Muscle of arm (tissue), 14 donors: ENCODE measurements around the gene FAM114A2. TPM values are rescaled to one million over a fixed set of nuclear protein-coding genes. Genes with fewer than 3 reads are reported as not detected.
"Not testable (repeated sequence)": the region's sequence is repeated elsewhere in the genome, so short reads cannot be mapped to it uniquely, and the experiment has no call there.

Experiments
- DNase-seq: peaks from one replicate; pipeline ENCODE4 v3.0.0-alpha.2; 2013
- long read RNA-seq, 11 donors: transcript quantifications; one replicate each; lab custom pipeline, GENCODE V29; 2026
- polyA plus RNA-seq, 12 donors: library from polyadenylated mRNA; unstranded; fragments of 120-200 nt; gene quantifications; one replicate each; pipeline ENCODE4 v1.2.1, GENCODE V29; 2013; ENCODE audit not compliant: insufficient read length in 12 of 12

Gene FAM114A2
- 10 to 100 TPM in 11 of 12 donors, not detected in 1; 17.7 to 33.6 (median 21.4) TPM for polyA plus RNA-seq
- long read RNA-seq, donor 1, full-length matches to known transcripts = 2 of 2 reads
- long read RNA-seq, donor 1, partial matches to known transcripts = 0 of 2 reads
- long read RNA-seq, donor 1, other reads (novel, unspliced or antisense) = 0 of 2 reads
- long read RNA-seq, donor 2, full-length matches to known transcripts = 8 of 8 reads
- long read RNA-seq, donor 2, partial matches to known transcripts = 0 of 8 reads
- long read RNA-seq, donor 2, other reads (novel, unspliced or antisense) = 0 of 8 reads
- long read RNA-seq, donor 3, full-length matches to known transcripts = 5 of 5 reads
- long read RNA-seq, donor 3, partial matches to known transcripts = 0 of 5 reads
- long read RNA-seq, donor 3, other reads (novel, unspliced or antisense) = 0 of 5 reads
- long read RNA-seq, donor 4, partial matches to known transcripts = 0 of 3 reads
- long read RNA-seq, donor 4, other reads (novel, unspliced or antisense) = 0 of 3 reads
- long read RNA-seq, donor 5, full-length matches to known transcripts = 4 of 4 reads
- long read RNA-seq, donor 5, partial matches to known transcripts = 0 of 4 reads
- long read RNA-seq, donor 5, other reads (novel, unspliced or antisense) = 0 of 4 reads
- long read RNA-seq, donor 6, partial matches to known transcripts = 0 of 2 reads
- long read RNA-seq, donor 6, other reads (novel, unspliced or antisense) = 0 of 2 reads
- long read RNA-seq, donor 7, full-length matches to known transcripts = 2 of 2 reads
- long read RNA-seq, donor 7, partial matches to known transcripts = 0 of 2 reads
- long read RNA-seq, donor 7, other reads (novel, unspliced or antisense) = 0 of 2 reads
- long read RNA-seq, donor 8, full-length matches to known transcripts = 7 of 7 reads
- long read RNA-seq, donor 8, partial matches to known transcripts = 0 of 7 reads
- long read RNA-seq, donor 8, other reads (novel, unspliced or antisense) = 0 of 7 reads
- long read RNA-seq, donor 9, full-length matches to known transcripts = 5 of 5 reads
- long read RNA-seq, donor 9, partial matches to known transcripts = 0 of 5 reads
- long read RNA-seq, donor 9, other reads (novel, unspliced or antisense) = 0 of 5 reads
- long read RNA-seq, donor 10, partial matches to known transcripts = 0 of 3 reads
- long read RNA-seq, donor 10, other reads (novel, unspliced or antisense) = 0 of 3 reads
- long read RNA-seq, donor 11, full-length matches to known transcripts = 6 of 6 reads
- long read RNA-seq, donor 11, partial matches to known transcripts = 0 of 6 reads
- long read RNA-seq, donor 11, other reads (novel, unspliced or antisense) = 0 of 6 reads

- DNase-seq = peak; percentile 89
Observed at GRCh38 chr5:154038707-154039457, at the start of gene FAM114A2, which contains the start of gene MFAP3. FAM114A2 (minus strand) TSS chr5:154038910; CDS start chr5:154034953, 3,957 bp downstream. MFAP3 (plus strand) TSS chr5:154038967; CDS start chr5:154049723, 10,756 bp downstream.

- no peak for DNase-seq
Observed at GRCh38 chr5:154087260-154087659, 48.5 kb upstream of the FAM114A2 start.

- no peak for DNase-seq
Observed at GRCh38 chr5:154086641-154087040, 47.9 kb upstream of the FAM114A2 start.

GRCh38 chr5:154086146-154086545 lies 47.4 kb upstream of the FAM114A2 start:
- DNase-seq = no peak

- DNase-seq = no peak
Observed at GRCh38 chr5:154084062-154084639, 45.4 kb upstream of the FAM114A2 start.

- DNase-seq = no peak
Observed at GRCh38 chr5:154081246-154081645, 42.5 kb upstream of the FAM114A2 start.

GRCh38 chr5:154078272-154078671 lies 39.6 kb upstream of the FAM114A2 start:
- DNase-seq = no peak

- DNase-seq = no peak
Observed at GRCh38 chr5:154077696-154078095, 39.0 kb upstream of the FAM114A2 start.

- DNase-seq = no peak
Observed at GRCh38 chr5:154076240-154076922, 37.7 kb upstream of the FAM114A2 start.

GRCh38 chr5:154072414-154073171 lies 33.9 kb upstream of the FAM114A2 start:
- peak; percentile 87 for DNase-seq

GRCh38 chr5:154071799-154072413 lies 33.2 kb upstream of the FAM114A2 start:
- DNase-seq = no peak

- DNase-seq = not testable (repeated sequence)
Observed at GRCh38 chr5:154069854-154070253, 31.1 kb upstream of the FAM114A2 start.

- DNase-seq = no peak
Observed at GRCh38 chr5:154065971-154066370, 27.3 kb upstream of the FAM114A2 start.

GRCh38 chr5:154063372-154063771 lies 24.7 kb upstream of the FAM114A2 start:
- no peak for DNase-seq

GRCh38 chr5:154060606-154061005 lies 21.9 kb upstream of the FAM114A2 start:
- DNase-seq = no peak

GRCh38 chr5:154059583-154059982 lies 20.9 kb upstream of the FAM114A2 start:
- no peak for DNase-seq

GRCh38 chr5:154059039-154059430 lies 20.3 kb upstream of the FAM114A2 start:
- no peak for DNase-seq
